ENCODE measurements around the gene TMEM161A. TPM values are rescaled to one million over a fixed set of nuclear protein-coding genes. Genes with fewer than 3 reads are reported as not detected.

TMEM161A gene
- total RNA-seq, 6 experiments from 2014 or later, result 20.2 to 29.4 (median 22.2) TPM

- DNase-seq (peak; percentile 74 to 93 (median 92)), ATAC-seq (peak; percentile 30 to 68 (median 58))
- no peaks in the 10 kb centered on the region for H3K27me3 ChIP-seq
- H3K9me3 ChIP-seq, result no peaks in the 10 kb centered on the region
- intact Hi-C loops (cut with DNase I), result no loop called here
- no peak for TF ChIP-seq POLR2A (IDR thresholded peaks at IDR 0.05)
- TF ChIP-seq, protein P1, sequence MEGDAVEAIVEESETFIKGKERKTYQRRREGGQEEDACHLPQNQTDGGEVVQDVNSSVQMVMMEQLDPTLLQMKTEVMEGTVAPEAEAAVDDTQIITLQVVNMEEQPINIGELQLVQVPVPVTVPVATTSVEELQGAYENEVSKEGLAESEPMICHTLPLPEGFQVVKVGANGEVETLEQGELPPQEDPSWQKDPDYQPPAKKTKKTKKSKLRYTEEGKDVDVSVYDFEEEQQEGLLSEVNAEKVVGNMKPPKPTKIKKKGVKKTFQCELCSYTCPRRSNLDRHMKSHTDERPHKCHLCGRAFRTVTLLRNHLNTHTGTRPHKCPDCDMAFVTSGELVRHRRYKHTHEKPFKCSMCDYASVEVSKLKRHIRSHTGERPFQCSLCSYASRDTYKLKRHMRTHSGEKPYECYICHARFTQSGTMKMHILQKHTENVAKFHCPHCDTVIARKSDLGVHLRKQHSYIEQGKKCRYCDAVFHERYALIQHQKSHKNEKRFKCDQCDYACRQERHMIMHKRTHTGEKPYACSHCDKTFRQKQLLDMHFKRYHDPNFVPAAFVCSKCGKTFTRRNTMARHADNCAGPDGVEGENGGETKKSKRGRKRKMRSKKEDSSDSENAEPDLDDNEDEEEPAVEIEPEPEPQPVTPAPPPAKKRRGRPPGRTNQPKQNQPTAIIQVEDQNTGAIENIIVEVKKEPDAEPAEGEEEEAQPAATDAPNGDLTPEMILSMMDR (IDR thresholded peaks at IDR 0.05), result no peak
- H3K36me3 ChIP-seq, result peaks cover 0 to 5% (median 0%) of the 10 kb centered on the region in 4 donors
- WGBS (ENCODE audit: insufficient coverage, low coverage, low lambda C conversion rate, missing lambda C conversion rate), result 35% methylated on average over 4 of the region's 8 CpGs
- peak overlapping the region in 2 of 3 donors; percentile 20 to 32 for H3K4me3 ChIP-seq
- peak overlapping the region; percentile 43 to 98 (median 91) for H3K27ac ChIP-seq
- peaks cover 0 to 65% (median 24%) of the 10 kb centered on the region in 4 donors for H3K4me1 ChIP-seq
Observed at GRCh38 chr19:19101540-19101939, 36.7 kb downstream of the TMEM161A start.

DNA sequence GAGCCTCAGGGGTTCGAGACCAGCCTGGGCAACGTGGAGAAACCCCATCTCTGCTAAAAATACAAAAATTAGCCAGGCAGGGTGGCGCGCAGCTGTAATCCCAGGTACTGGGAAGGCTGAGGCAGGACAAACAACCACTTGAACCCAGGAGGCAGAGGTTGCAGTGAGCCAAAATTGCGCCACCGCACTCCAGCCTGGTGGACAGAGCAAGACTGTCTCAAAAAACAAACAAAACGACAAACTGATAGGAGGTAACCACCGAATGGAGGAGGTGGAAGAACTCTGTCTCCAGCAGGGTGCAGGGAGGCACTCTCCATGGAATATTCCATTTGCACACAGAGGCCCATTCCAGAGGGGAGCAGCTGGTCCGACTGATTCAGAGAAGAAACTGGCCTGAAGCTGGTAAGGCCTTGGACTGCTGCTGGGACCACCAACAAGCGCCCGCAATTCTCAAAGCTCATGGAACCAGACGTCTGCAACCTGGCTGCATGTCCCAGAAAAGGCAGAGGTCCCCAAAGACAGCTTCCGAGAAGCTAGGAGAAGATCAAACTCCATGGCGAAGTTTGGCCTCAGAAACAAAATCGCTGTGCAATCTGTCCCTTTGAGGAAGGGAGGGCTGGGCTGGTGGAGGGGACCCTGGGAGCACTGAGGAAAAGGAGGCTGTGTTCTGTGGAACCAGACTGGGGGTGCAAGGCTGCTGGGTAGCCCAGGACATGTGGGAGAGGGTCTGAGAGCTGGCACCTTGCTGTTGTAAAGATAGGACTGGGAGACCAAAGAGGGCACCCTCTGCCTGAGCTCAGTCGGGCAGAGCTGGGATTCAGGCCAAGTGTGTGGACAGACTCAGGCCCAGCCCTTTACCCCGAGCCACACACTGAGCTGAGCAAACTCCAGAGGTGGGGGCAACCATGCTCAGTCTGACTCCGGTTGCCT, 39.3 kb downstream of the TMEM161A start:
- intact Hi-C loops (cut with DNase I), result no loop called here
- Histone ChIP-seq H3K4me1 (peaks cover 0 to 81% (median 34%) of the 10 kb centered on the region in 4 donors), H3K9me3 (no peaks in the 10 kb centered on the region), H3K27ac (peak overlapping the region; percentile 85 to 98 (median 91)), H3K4me3 (peak overlapping the region in 2 of 3 donors; percentile 24 to 31), H3K27me3 (no peaks in the 10 kb centered on the region), H3K36me3 (peaks cover 0 to 5% (median 0%) of the 10 kb centered on the region in 4 donors)
- DNase-seq, result peak; percentile 90 to 96 (median 94)
- 12% methylated on average over 9 of the region's 18 CpGs for WGBS (ENCODE audit: insufficient coverage, low coverage, low lambda C conversion rate, missing lambda C conversion rate)
- TF ChIP-seq POLR2A (IDR thresholded peaks at IDR 0.05), result peak; percentile 35
- TF ChIP-seq, protein P1 (IDR thresholded peaks at IDR 0.05), result no peak
- peak; percentile 68 to 78 (median 69) for ATAC-seq

GRCh38 chr19:19098084-19098702, 40.1 kb downstream of the TMEM161A start:
- TF ChIP-seq POLR2A (IDR thresholded peaks at IDR 0.05), result no peak
- TF ChIP-seq, protein P1 (IDR thresholded peaks at IDR 0.05), result no peak
- no peak for DNase-seq
- peaks cover 0 to 5% (median 0%) of the 10 kb centered on the region in 4 donors for H3K36me3 ChIP-seq
- peaks cover 0 to 77% (median 34%) of the 10 kb centered on the region in 4 donors for H3K4me1 ChIP-seq
- no peaks in the 10 kb centered on the region for H3K9me3 ChIP-seq
- no peak overlapping the region for H3K4me3 ChIP-seq
- H3K27ac ChIP-seq, result peak overlapping the region; percentile 85 to 98 (median 91)
- no peaks in the 10 kb centered on the region for H3K27me3 ChIP-seq
- intact Hi-C loops (cut with DNase I), result no loop called here
- whole genome bisulfite sequencing (ENCODE audit: insufficient coverage, low coverage, low lambda C conversion rate, missing lambda C conversion rate), result 37% methylated on average over 8 of the region's 9 CpGs
- peak in 1 of 4 donors; percentile 31 for ATAC-seq

GRCh38 chr19:19096641-19097627, 41.3 kb downstream of the TMEM161A start:
- H3K9me3 ChIP-seq, result no peaks in the 10 kb centered on the region
- peak overlapping the region in 2 of 3 donors; percentile 42 to 58 for H3K4me3 ChIP-seq
- WGBS (ENCODE audit: insufficient coverage, low coverage, low lambda C conversion rate, missing lambda C conversion rate), result 49% methylated on average over 12 of the region's 24 CpGs
- ATAC-seq (peak; percentile 52 to 65 (median 57)), DNase-seq (peak; percentile 87 to 96 (median 95))
- H3K36me3 ChIP-seq, result peaks cover 0 to 5% (median 0%) of the 10 kb centered on the region in 4 donors
- peaks cover 0 to 64% (median 31%) of the 10 kb centered on the region in 4 donors for H3K4me1 ChIP-seq
- H3K27me3 ChIP-seq, result no peaks in the 10 kb centered on the region
- intact Hi-C loops (cut with DNase I), result no loop called here
- H3K27ac ChIP-seq, result peak overlapping the region; percentile 85 to 98 (median 91)
- peak; percentile 41 for TF ChIP-seq POLR2A (IDR thresholded peaks at IDR 0.05)
- TF ChIP-seq, protein P1 (IDR thresholded peaks at IDR 0.05), result no peak
